ENCODE data around the gene POMGNT2. TPM values are rescaled to one million over a fixed set of nuclear protein-coding genes. Genes with fewer than 3 reads are reported as not detected.

Gene POMGNT2
- total and polyA plus RNA-seq, 5 donors, result 16.9 to 28.2 (median 24.6) TPM

- Histone ChIP-seq H3K4me3 (ENCODE audit: low read length) (no peak overlapping the region), H3K27ac (ENCODE audit: low read length) (no peak overlapping the region), H3K9me3 (ENCODE audit: control insufficient read depth, low read length) (no peaks in the 10 kb centered on the region), H3K4me1 (ENCODE audit: control insufficient read depth, insufficient read depth, low read length) (peaks cover 2% of the 10 kb centered on the region), H3K27me3 (ENCODE audit: control insufficient read depth, insufficient read depth) (no peaks in the 10 kb centered on the region)
- intact Hi-C loops (cut with DNase I), result no loop called here
- DNase-seq, result no peak
- no peak for ATAC-seq
- WGBS, result 94% methylated on average over 4 of the region's 4 CpGs
Observed at GRCh38 chr3:43089081-43089480, 16.8 kb downstream of the POMGNT2 start.

- intact Hi-C loops (cut with DNase I), result no loop called here
- no peak for DNase-seq
- WGBS, result 96% methylated on average over 5 of the region's 5 CpGs
Observed at GRCh38 chr3:43087249-43087776, 18.6 kb downstream of the POMGNT2 start.

GRCh38 chr3:43086460-43087165 is 19.3 kb downstream of the POMGNT2 start:
- intact Hi-C loops (cut with DNase I), result no loop called here
- DNase-seq, result no peak
- 91% methylated on average over 6 of the region's 6 CpGs for WGBS
- H3K27me3 ChIP-seq (ENCODE audit: control insufficient read depth, insufficient read depth), result no peaks in the 10 kb centered on the region
- H3K4me3 ChIP-seq (ENCODE audit: low read length), result no peak overlapping the region
- ATAC-seq, result no peak
- H3K4me1 ChIP-seq (ENCODE audit: control insufficient read depth, insufficient read depth, low read length), result no peaks in the 10 kb centered on the region
- H3K27ac ChIP-seq (ENCODE audit: low read length), result no peak overlapping the region
- H3K9me3 ChIP-seq (ENCODE audit: control insufficient read depth, low read length), result no peaks in the 10 kb centered on the region

More at GRCh38 chr3:43087249-43087776, 18.6 kb downstream of the POMGNT2 start:
- Histone ChIP-seq H3K9me3 (ENCODE audit: control insufficient read depth, low read length) (no peaks in the 10 kb centered on the region), H3K27ac (ENCODE audit: low read length) (no peak overlapping the region), H3K4me1 (ENCODE audit: control insufficient read depth, insufficient read depth, low read length) (no peaks in the 10 kb centered on the region), H3K27me3 (ENCODE audit: control insufficient read depth, insufficient read depth) (no peaks in the 10 kb centered on the region), H3K4me3 (ENCODE audit: low read length) (no peak overlapping the region)
- no peak for ATAC-seq

- Histone ChIP-seq H3K4me1 (ENCODE audit: control insufficient read depth, insufficient read depth, low read length) (no peaks in the 10 kb centered on the region), H3K27ac (ENCODE audit: low read length) (no peak overlapping the region), H3K4me3 (ENCODE audit: low read length) (no peak overlapping the region), H3K27me3 (ENCODE audit: control insufficient read depth, insufficient read depth) (no peaks in the 10 kb centered on the region), H3K9me3 (ENCODE audit: control insufficient read depth, low read length) (no peaks in the 10 kb centered on the region)
- 93% methylated on average over 2 of the region's 2 CpGs for WGBS
- intact Hi-C loops (cut with DNase I), result no loop called here
- ATAC-seq (no peak), DNase-seq (no peak)
Observed at GRCh38 chr3:43082457-43082856, 23.4 kb downstream of the POMGNT2 start.

- Histone ChIP-seq H3K27ac (ENCODE audit: low read length) (no peak overlapping the region), H3K4me3 (ENCODE audit: low read length) (no peak overlapping the region), H3K27me3 (ENCODE audit: control insufficient read depth, insufficient read depth) (no peaks in the 10 kb centered on the region), H3K9me3 (ENCODE audit: control insufficient read depth, low read length) (no peaks in the 10 kb centered on the region), H3K4me1 (ENCODE audit: control insufficient read depth, insufficient read depth, low read length) (no peaks in the 10 kb centered on the region)
- DNase-seq, result peak; percentile 59 to 91 (median 85)
- ATAC-seq, result peak; percentile 77 to 89
- intact Hi-C loops (cut with DNase I), result no loop called here
- 70% methylated on average over 5 of the region's 5 CpGs for WGBS
Observed at GRCh38 chr3:43081796-43082195, 24.1 kb downstream of the POMGNT2 start.

GRCh38 chr3:43080726-43081568 is 24.9 kb downstream of the POMGNT2 start:
- DNase-seq (peak in 2 of 3 donors; percentile 55 to 65), ATAC-seq (no peak)
- Histone ChIP-seq H3K4me1 (ENCODE audit: control insufficient read depth, insufficient read depth, low read length) (no peaks in the 10 kb centered on the region), H3K4me3 (ENCODE audit: low read length) (no peak overlapping the region), H3K9me3 (ENCODE audit: control insufficient read depth, low read length) (no peaks in the 10 kb centered on the region), H3K27ac (ENCODE audit: low read length) (no peak overlapping the region), H3K27me3 (ENCODE audit: control insufficient read depth, insufficient read depth) (no peaks in the 10 kb centered on the region)
- 96% methylated on average over 40 of the region's 40 CpGs for WGBS
- intact Hi-C loops (cut with DNase I), result no loop called here

- intact Hi-C loops (cut with DNase I), result no loop called here
- Histone ChIP-seq H3K27me3 (ENCODE audit: control insufficient read depth, insufficient read depth) (no peaks in the 10 kb centered on the region), H3K4me1 (ENCODE audit: control insufficient read depth, insufficient read depth, low read length) (no peaks in the 10 kb centered on the region), H3K27ac (ENCODE audit: low read length) (no peak overlapping the region), H3K9me3 (ENCODE audit: control insufficient read depth, low read length) (no peaks in the 10 kb centered on the region), H3K4me3 (ENCODE audit: low read length) (no peak overlapping the region)
- ATAC-seq (no peak), DNase-seq (no peak)
- WGBS, result 95% methylated on average over 31 of the region's 31 CpGs
Observed at GRCh38 chr3:43079536-43080332, 26.1 kb downstream of the POMGNT2 start.

GRCh38 chr3:43077707-43078106 is 28.2 kb downstream of the POMGNT2 start:
- intact Hi-C loops (cut with DNase I), result no loop called here
- H3K9me3 ChIP-seq (ENCODE audit: control insufficient read depth, low read length), result no peaks in the 10 kb centered on the region

GRCh38 chr3:43077261-43077660 is 28.6 kb downstream of the POMGNT2 start:
- no peak for ATAC-seq

More at GRCh38 chr3:43077707-43078106, 28.2 kb downstream of the POMGNT2 start:
- DNase-seq, result no peak
- ATAC-seq, result no peak
- H3K4me1 ChIP-seq (ENCODE audit: control insufficient read depth, insufficient read depth, low read length), result no peaks in the 10 kb centered on the region
- no peak overlapping the region for H3K27ac ChIP-seq (ENCODE audit: low read length)
- no peaks in the 10 kb centered on the region for H3K27me3 ChIP-seq (ENCODE audit: control insufficient read depth, insufficient read depth)
- no peak overlapping the region for H3K4me3 ChIP-seq (ENCODE audit: low read length)

GRCh38 chr3:43076857-43077256 is 29.0 kb downstream of the POMGNT2 start:
- Histone ChIP-seq H3K27me3 (ENCODE audit: control insufficient read depth, insufficient read depth) (no peaks in the 10 kb centered on the region), H3K9me3 (ENCODE audit: control insufficient read depth, low read length) (no peaks in the 10 kb centered on the region), H3K4me1 (ENCODE audit: control insufficient read depth, insufficient read depth, low read length) (no peaks in the 10 kb centered on the region), H3K4me3 (ENCODE audit: low read length) (no peak overlapping the region), H3K27ac (ENCODE audit: low read length) (no peak overlapping the region)
- ATAC-seq (peak in 1 of 2 donors; percentile 58), DNase-seq (peak; percentile 46 to 90 (median 83))
- intact Hi-C loops (cut with DNase I), result no loop called here
- 58% methylated on average over 4 of the region's 4 CpGs for WGBS

More at GRCh38 chr3:43077261-43077660, 28.6 kb downstream of the POMGNT2 start:
- no peaks in the 10 kb centered on the region for H3K9me3 ChIP-seq (ENCODE audit: control insufficient read depth, low read length)
- 98% methylated on average over 6 of the region's 6 CpGs for WGBS
- no peak overlapping the region for H3K4me3 ChIP-seq (ENCODE audit: low read length)
- intact Hi-C loops (cut with DNase I), result no loop called here
- no peaks in the 10 kb centered on the region for H3K4me1 ChIP-seq (ENCODE audit: control insufficient read depth, insufficient read depth, low read length)
- no peak for DNase-seq
- no peaks in the 10 kb centered on the region for H3K27me3 ChIP-seq (ENCODE audit: control insufficient read depth, insufficient read depth)
- no peak overlapping the region for H3K27ac ChIP-seq (ENCODE audit: low read length)

Measured in right cardiac atrium (tissue), 5 donors.